Effector memory CD8-positive, alpha-beta T cell (primary cell): Measurements from ENCODE around the gene VPS54.
"Not testable (repeated sequence)": the region's sequence is repeated elsewhere in the genome, so short reads cannot be mapped to it uniquely, and the experiment has no call there.

Experiments
- ATAC-seq: fragments of 150-1000 bp; cut with Tn5 transposase; replicated peaks from 2 replicates; pipeline ENCODE4 v1.10.0; 2021; ENCODE audit warnings: mild to moderate bottlenecking, moderate library complexity
- DNase-seq, 3 experiments: peaks; one replicate each; pipeline ENCODE4 v3.0.0; 2021
- H3K27ac Mint-ChIP-seq, 2 donors: one replicate each; pipeline ENCODE4 v1.8.0; 2022; ENCODE audit warnings: mild to moderate bottlenecking in 2 of 2, mixed read lengths in 2 of 2, moderate library complexity in 2 of 2
- H3K27me3 Mint-ChIP-seq, 2 donors: one replicate each; pipeline ENCODE4 v1.8.0; 2022; ENCODE audit warnings: mixed read lengths in 2 of 2
- H3K36me3 Mint-ChIP-seq: one replicate; pipeline ENCODE4 v1.8.0; 2022; ENCODE audit warnings: mild to moderate bottlenecking, moderate library complexity, mixed read lengths; ENCODE audit not compliant: insufficient read depth
- H3K4me1 Mint-ChIP-seq, 2 donors: one replicate each; pipeline ENCODE4 v1.8.0; 2022; ENCODE audit warnings: low read depth in 2 of 2, mixed read lengths in 2 of 2
- H3K4me3 Mint-ChIP-seq, 2 donors: one replicate each; pipeline ENCODE4 v1.8.0; 2022; ENCODE audit warnings: mild to moderate bottlenecking in 2 of 2, mixed read lengths in 2 of 2, moderate library complexity in 2 of 2
- H3K9me3 Mint-ChIP-seq, 2 donors: one replicate each; pipeline ENCODE4 v1.8.0; 2022; ENCODE audit warnings: mixed read lengths in 2 of 2

The VPS54 gene

GRCh38 chr2:64015391-64015790 lies 3.8 kb downstream of the VPS54 start:
- ATAC-seq (no peak), DNase-seq (no peak)
- Mint-ChIP-seq H3K4me3 (no peak overlapping the region), H3K27me3 (no peaks in the 10 kb centered on the region), H3K36me3 (peaks cover 13% of the 10 kb centered on the region), H3K27ac (no peak overlapping the region), H3K9me3 (no peaks in the 10 kb centered on the region), H3K4me1 (peaks cover 31 to 47% of the 10 kb centered on the region in 2 donors)

GRCh38 chr2:64014628-64015027 lies 4.6 kb downstream of the VPS54 start:
- DNase-seq (no peak), ATAC-seq (no peak)
- Mint-ChIP-seq H3K27ac (no peak overlapping the region), H3K4me3 (no peak overlapping the region), H3K27me3 (no peaks in the 10 kb centered on the region), H3K4me1 (peaks cover 26 to 39% of the 10 kb centered on the region in 2 donors), H3K9me3 (no peaks in the 10 kb centered on the region), H3K36me3 (peaks cover 8% of the 10 kb centered on the region)

- H3K27ac Mint-ChIP-seq = no peak overlapping the region
- no peak for DNase-seq
- H3K36me3 Mint-ChIP-seq = peaks cover 1% of the 10 kb centered on the region
- no peak overlapping the region for H3K4me3 Mint-ChIP-seq
- no peak for ATAC-seq
- H3K9me3 Mint-ChIP-seq = no peaks in the 10 kb centered on the region
- H3K4me1 Mint-ChIP-seq = peaks cover 22 to 41% of the 10 kb centered on the region in 2 donors
- H3K27me3 Mint-ChIP-seq = no peaks in the 10 kb centered on the region
Observed at GRCh38 chr2:64013053-64013452, 6.2 kb downstream of the VPS54 start.

GRCh38 chr2:64012115-64012514 lies 7.1 kb downstream of the VPS54 start:
- H3K36me3 Mint-ChIP-seq = no peaks in the 10 kb centered on the region
- DNase-seq (no peak), ATAC-seq (no peak)
- no peak overlapping the region for H3K4me3 Mint-ChIP-seq
- H3K9me3 Mint-ChIP-seq = no peaks in the 10 kb centered on the region
- no peaks in the 10 kb centered on the region for H3K27me3 Mint-ChIP-seq
- peaks cover 22 to 42% of the 10 kb centered on the region in 2 donors for H3K4me1 Mint-ChIP-seq
- no peak overlapping the region for H3K27ac Mint-ChIP-seq

GRCh38 chr2:64008434-64009009 lies 10.7 kb downstream of the VPS54 start:
- DNase-seq = no peak
- Mint-ChIP-seq H3K4me1 (peaks cover 23 to 34% of the 10 kb centered on the region in 2 donors), H3K36me3 (peaks cover 2% of the 10 kb centered on the region), H3K4me3 (no peak overlapping the region), H3K27me3 (no peaks in the 10 kb centered on the region), H3K27ac (no peak overlapping the region), H3K9me3 (no peaks in the 10 kb centered on the region)
- no peak for ATAC-seq

- Mint-ChIP-seq H3K4me3 (no peak overlapping the region), H3K9me3 (no peaks in the 10 kb centered on the region), H3K4me1 (peaks cover 19 to 30% of the 10 kb centered on the region in 2 donors), H3K27me3 (no peaks in the 10 kb centered on the region), H3K27ac (no peak overlapping the region), H3K36me3 (peaks cover 2% of the 10 kb centered on the region)
- DNase-seq = no peak
- no peak for ATAC-seq
Observed at GRCh38 chr2:64007924-64008323, 11.3 kb downstream of the VPS54 start.

GRCh38 chr2:64005707-64006356 lies 13.4 kb downstream of the VPS54 start:
- no peaks in the 10 kb centered on the region for H3K27me3 Mint-ChIP-seq
- no peak overlapping the region for H3K27ac Mint-ChIP-seq
- ATAC-seq = no peak
- peaks cover 2% of the 10 kb centered on the region for H3K36me3 Mint-ChIP-seq
- DNase-seq = no peak
- no peak overlapping the region for H3K4me3 Mint-ChIP-seq
- H3K9me3 Mint-ChIP-seq = no peaks in the 10 kb centered on the region
- H3K4me1 Mint-ChIP-seq = peaks cover 14 to 19% of the 10 kb centered on the region in 2 donors

- DNase-seq = no peak
- peaks cover 1 to 5% of the 10 kb centered on the region in 2 donors for H3K9me3 Mint-ChIP-seq
- no peaks in the 10 kb centered on the region for H3K27me3 Mint-ChIP-seq
- ATAC-seq = no peak
- H3K4me3 Mint-ChIP-seq = no peak overlapping the region
- peaks cover 2% of the 10 kb centered on the region for H3K36me3 Mint-ChIP-seq
- H3K27ac Mint-ChIP-seq = no peak overlapping the region
- H3K4me1 Mint-ChIP-seq = peaks cover 11 to 13% of the 10 kb centered on the region in 2 donors
Observed at GRCh38 chr2:64003239-64003638, 16.0 kb downstream of the VPS54 start.

- ATAC-seq (no peak), DNase-seq (no peak)
- Mint-ChIP-seq H3K9me3 (peaks cover 1 to 8% of the 10 kb centered on the region in 2 donors), H3K27me3 (no peaks in the 10 kb centered on the region), H3K4me3 (no peak overlapping the region), H3K36me3 (peaks cover 2% of the 10 kb centered on the region), H3K4me1 (peaks cover 3% of the 10 kb centered on the region in 2 donors), H3K27ac (peak overlapping the region in 1 of 2 donors; percentile 77)
Observed at GRCh38 chr2:64001382-64002101, 17.7 kb downstream of the VPS54 start.

GRCh38 chr2:64000630-64001381 lies 18.4 kb downstream of the VPS54 start:
- Mint-ChIP-seq H3K4me3 (no peak overlapping the region), H3K27ac (peak overlapping the region in 1 of 2 donors; percentile 77), H3K27me3 (no peaks in the 10 kb centered on the region), H3K4me1 (peaks cover 0 to 3% of the 10 kb centered on the region in 2 donors), H3K36me3 (no peaks in the 10 kb centered on the region), H3K9me3 (peaks cover 1 to 8% of the 10 kb centered on the region in 2 donors)
- no peak for DNase-seq
- ATAC-seq = no peak

GRCh38 chr2:63999049-63999448 lies 20.2 kb downstream of the VPS54 start:
- H3K4me1 Mint-ChIP-seq = peaks cover 3 to 7% of the 10 kb centered on the region in 2 donors
- ATAC-seq (no peak), DNase-seq (no peak)
- H3K9me3 Mint-ChIP-seq = peaks cover 1 to 8% of the 10 kb centered on the region in 2 donors
- no peaks in the 10 kb centered on the region for H3K36me3 Mint-ChIP-seq
- H3K27me3 Mint-ChIP-seq = no peaks in the 10 kb centered on the region
- no peak overlapping the region for H3K4me3 Mint-ChIP-seq
- H3K27ac Mint-ChIP-seq = no peak overlapping the region

GRCh38 chr2:63996582-63997198 lies 22.5 kb downstream of the VPS54 start:
- H3K27me3 Mint-ChIP-seq, H3K36me3 Mint-ChIP-seq, H3K9me3 Mint-ChIP-seq, DNase-seq, H3K4me1 Mint-ChIP-seq, H3K27ac Mint-ChIP-seq, H3K4me3 Mint-ChIP-seq, ATAC-seq: not testable (repeated sequence)
